ENCODE data around the gene GNAI1.

Gene GNAI1

GRCh38 chr7:80225361-80225760 lies 90.7 kb downstream of the GNAI1 start:
- TF ChIP-seq ZNF274 (IDR thresholded peaks at IDR 0.05; ENCODE audit: low read depth, low read length), result no peak

DNA sequence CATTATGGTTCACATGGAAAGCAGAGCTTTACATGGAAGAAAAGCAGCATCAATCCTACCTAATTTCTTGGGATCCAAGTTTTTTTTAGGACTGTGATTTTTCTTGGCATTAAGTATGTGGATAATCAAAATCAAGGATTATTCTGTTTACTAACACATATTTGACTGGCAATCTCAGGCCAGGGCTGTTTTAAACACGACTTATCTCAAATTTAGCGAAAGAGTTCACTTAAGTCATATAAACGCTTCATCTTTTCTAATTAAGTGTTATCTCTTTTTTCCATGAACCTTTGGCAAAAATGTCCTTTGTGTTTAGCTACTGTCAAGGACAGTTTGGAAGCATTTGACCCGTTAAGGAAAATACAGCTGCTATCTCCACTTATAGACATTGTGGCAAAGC lies 92.0 kb downstream of the GNAI1 start:
- no peak overlapping the region for H3K4me3 ChIP-seq (ENCODE audit: low read length)
- TF ChIP-seq ZNF274 (IDR thresholded peaks at IDR 0.05; ENCODE audit: low read depth, low read length), result no peak

More at GRCh38 chr7:80225361-80225760, 90.7 kb downstream of the GNAI1 start:
- no peak overlapping the region for H3K4me3 ChIP-seq (ENCODE audit: low read length)

- TF ChIP-seq ZNF274 (IDR thresholded peaks at IDR 0.05; ENCODE audit: low read depth, low read length), result no peak
- H3K4me3 ChIP-seq (ENCODE audit: low read length), result no peak overlapping the region
Observed at GRCh38 chr7:80230327-80230726, 95.7 kb downstream of the GNAI1 start.

DNA sequence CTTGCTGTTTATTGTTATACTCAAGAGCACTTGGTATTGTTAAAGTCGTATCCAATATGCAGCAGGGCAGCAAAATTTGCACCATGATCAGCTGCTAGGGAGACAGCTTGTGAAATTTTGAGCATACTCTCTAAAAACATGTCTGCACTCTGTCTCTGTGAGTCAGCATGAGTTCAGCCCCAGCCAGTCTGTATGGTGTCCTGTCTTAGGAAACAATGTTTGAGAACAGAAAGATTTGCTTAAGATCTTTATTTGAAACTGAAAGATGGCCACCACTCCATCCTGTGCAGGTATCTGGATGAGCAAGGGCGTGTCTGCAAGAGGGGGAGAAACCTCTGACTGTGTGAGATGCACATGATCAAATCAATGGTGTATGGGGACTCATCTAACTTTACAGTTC lies 97.1 kb downstream of the GNAI1 start:
- H3K4me3 ChIP-seq (ENCODE audit: low read length), result no peak overlapping the region
- no peak for TF ChIP-seq ZNF274 (IDR thresholded peaks at IDR 0.05; ENCODE audit: low read depth, low read length)

- H3K4me3 ChIP-seq (ENCODE audit: low read length), result no peak overlapping the region
- no peak for TF ChIP-seq ZNF274 (IDR thresholded peaks at IDR 0.05; ENCODE audit: low read depth, low read length)
Observed at GRCh38 chr7:80232979-80233724, 98.5 kb downstream of the GNAI1 start.

DNA sequence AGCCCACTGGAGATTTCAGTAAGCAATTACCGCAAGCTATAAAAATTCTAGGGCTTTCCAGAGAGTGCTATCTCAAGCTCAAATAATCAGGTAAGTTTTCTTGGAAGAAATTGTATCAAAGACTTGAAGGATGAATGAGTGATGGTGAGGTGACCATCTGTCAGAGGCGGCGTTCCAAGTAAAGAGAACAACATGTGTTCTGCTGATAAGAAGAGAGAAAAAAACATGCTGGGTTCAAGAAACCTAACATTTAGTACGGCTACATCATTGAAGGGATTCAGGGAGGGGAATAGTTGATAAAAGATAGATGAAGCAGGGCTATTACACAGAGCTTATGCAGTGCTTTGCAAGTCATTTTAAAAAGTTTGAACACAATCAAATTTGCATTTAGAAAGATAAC lies 100.7 kb downstream of the GNAI1 start:
- H3K4me3 ChIP-seq (ENCODE audit: low read length), result no peak overlapping the region
- TF ChIP-seq ZNF274 (IDR thresholded peaks at IDR 0.05; ENCODE audit: low read depth, low read length), result no peak

DNA sequence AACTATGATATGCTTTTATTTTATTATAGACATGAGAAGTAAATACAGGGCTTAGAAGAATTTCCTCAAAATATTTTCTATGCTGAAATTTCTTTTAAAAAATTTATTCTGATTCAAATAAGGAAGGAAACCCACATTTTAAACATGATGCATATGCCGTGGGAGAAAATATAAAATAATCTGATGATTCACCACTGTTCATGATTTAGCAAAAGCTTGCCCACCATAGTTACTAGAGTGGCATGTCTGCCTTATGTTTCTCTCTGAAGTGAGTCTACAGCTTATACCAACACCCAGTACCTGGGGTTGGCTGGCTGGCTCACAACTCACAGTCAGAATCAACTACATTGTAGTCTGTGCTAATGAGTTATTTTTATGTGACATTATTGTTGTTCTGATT lies 102.0 kb downstream of the GNAI1 start:
- no peak for TF ChIP-seq ZNF274 (IDR thresholded peaks at IDR 0.05; ENCODE audit: low read depth, low read length)
- no peak overlapping the region for H3K4me3 ChIP-seq (ENCODE audit: low read length)

DNA sequence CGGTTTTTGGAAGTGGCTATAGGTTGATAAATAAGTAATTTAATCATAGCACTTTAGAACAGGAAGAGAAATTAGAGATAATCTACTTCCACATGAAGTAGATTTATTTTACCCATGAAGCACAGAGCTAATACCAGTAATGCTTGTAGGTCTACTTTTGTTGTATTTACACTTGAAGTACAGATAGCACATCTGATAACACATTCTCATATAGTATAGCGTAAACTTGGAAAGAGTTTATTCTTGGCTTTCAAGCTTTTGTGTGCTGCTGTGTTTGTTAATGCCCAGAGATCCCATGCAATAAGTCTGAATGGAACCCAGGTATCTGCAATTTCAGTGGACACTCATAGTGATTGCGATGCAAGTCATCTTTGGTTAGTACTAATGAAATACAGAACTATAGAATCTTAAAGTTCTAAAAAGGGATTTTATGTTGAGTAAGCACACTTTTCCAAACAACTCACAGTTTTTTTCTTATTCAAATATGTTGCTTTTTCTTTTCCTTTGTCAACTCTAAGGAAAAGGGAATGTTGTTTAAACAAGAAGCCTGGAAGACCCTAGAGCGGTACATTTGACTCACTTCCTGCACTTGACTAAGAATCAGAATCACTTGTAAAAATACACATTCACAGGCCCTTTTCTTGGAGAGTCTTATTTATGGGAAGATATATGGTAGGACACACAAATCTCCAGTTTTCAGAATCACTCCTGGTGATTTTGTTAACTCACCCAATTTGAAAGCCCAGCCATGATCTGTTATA lies 105.8 kb downstream of the GNAI1 start:
- no peak for TF ChIP-seq ZNF274 (IDR thresholded peaks at IDR 0.05; ENCODE audit: low read depth, low read length)

DNA sequence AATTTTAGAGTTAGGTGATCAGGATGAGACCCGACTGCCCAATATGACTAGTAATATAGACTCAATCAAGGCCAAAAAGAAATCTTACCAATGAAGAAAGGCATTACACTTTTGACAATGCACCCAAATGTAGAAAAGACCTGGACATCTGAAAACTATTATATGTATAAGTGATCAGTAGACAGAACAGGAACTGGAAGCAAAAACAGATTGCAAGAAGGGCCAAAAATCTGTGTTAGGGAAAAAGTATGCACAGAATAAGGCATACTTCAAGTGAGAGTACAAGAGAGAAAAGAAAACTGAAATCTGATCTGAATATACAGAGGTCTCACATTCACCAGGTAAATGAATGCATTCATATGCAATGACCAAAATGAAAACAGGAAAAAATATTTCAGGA lies 107.0 kb downstream of the GNAI1 start:
- TF ChIP-seq ZNF274 (IDR thresholded peaks at IDR 0.05; ENCODE audit: low read depth, low read length), result no peak
- no peak overlapping the region for H3K4me3 ChIP-seq (ENCODE audit: low read length)

More for the DNA sequence above, 105.8 kb downstream of the GNAI1 start:
- no peak overlapping the region for H3K4me3 ChIP-seq (ENCODE audit: low read length)

DNA sequence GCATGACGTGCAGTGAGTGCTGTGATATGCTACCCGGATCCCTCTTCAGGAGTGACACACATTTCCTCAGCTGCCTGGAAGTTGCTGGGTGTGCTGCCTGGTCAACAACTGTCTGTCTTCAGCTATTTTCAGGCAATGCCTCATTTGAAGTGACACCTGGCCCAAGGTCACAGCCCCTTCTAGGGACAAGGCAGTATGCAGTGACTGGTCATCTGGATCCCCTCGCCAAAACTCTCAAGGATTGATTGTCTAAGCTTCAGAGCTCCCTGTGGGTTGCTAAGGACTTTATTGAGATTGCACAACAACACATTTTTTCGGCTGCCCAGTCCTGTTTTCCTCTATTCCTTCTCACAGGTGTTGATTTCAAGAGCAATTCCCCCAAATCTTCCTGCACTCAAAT lies 108.8 kb downstream of the GNAI1 start:
- no peak for TF ChIP-seq ZNF274 (IDR thresholded peaks at IDR 0.05; ENCODE audit: low read depth, low read length)
- no peak overlapping the region for H3K4me3 ChIP-seq (ENCODE audit: low read length)

DNA sequence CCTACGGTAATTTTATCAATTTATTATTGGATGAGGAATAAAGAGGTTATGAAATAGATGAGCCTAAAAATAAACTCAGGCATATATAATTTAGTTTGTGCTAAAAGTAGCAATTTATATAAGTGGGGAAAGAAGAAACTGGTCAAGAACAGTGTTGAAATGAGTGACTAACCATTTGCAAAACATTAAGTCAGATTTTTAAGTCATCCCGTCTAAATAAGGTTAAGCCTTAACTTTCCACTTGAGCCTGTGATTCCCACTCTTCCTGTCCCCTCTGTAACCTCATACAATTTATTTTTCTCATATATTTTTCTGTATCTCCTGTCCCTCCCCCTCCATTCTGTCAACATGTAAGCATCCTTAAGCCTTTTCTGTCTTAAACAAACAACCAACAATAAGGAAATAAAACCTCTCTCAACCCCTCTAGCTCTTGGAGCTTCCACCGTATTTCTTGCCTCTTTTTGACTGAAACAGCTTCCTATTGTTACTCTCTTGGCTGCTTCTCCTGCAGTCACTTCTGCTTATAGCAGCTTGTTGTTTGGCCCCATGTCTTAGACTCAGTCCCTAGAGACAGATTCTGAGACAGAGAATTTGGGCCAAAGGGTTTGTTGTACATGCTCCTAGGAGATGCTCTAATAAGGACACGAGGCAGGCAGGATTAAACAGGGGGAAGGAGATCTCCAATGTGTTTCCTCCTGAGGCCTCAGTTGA lies 109.7 kb downstream of the GNAI1 start:
- no peak overlapping the region for H3K4me3 ChIP-seq (ENCODE audit: low read length)

GRCh38 chr7:80247144-80247543 lies 112.5 kb downstream of the GNAI1 start:
- TF ChIP-seq ZNF274 (IDR thresholded peaks at IDR 0.05; ENCODE audit: low read depth, low read length), result no peak
- no peak overlapping the region for H3K4me3 ChIP-seq (ENCODE audit: low read length)

More for the DNA sequence above, 109.7 kb downstream of the GNAI1 start:
- no peak for TF ChIP-seq ZNF274 (IDR thresholded peaks at IDR 0.05; ENCODE audit: low read depth, low read length)

DNA sequence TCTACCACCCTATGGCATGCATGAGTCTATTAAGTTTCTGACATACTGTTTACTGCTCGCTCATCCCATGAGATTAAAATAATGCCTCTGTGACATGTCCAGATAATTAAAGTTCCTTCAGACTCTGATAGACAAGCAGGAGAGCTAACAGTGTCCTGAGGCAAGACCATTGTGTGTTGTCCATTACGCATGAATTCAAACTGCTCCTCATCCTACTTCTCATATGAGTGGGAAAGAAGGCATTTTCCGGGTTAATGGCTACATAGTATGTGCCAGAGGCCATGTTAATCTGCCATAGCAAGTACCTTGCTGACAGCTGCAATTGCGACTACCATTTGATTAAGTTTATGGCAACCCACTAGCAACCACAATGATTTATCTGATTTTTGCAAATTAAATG lies 113.3 kb downstream of the GNAI1 start:
- H3K4me3 ChIP-seq (ENCODE audit: low read length), result no peak overlapping the region
- no peak for TF ChIP-seq ZNF274 (IDR thresholded peaks at IDR 0.05; ENCODE audit: low read depth, low read length)

GRCh38 chr7:80249184-80249583 lies 114.6 kb downstream of the GNAI1 start:
- H3K4me3 ChIP-seq (ENCODE audit: low read length), result no peak overlapping the region
- TF ChIP-seq ZNF274 (IDR thresholded peaks at IDR 0.05; ENCODE audit: low read depth, low read length), result no peak

All from GM08714 (cell line).